Upper lobe of left lung (tissue), 4 donors: ENCODE data around the gene PPP2CA.
A peak's percentile ranks its signal among the peaks of the same experiment; 100 is the strongest.

Experiments
- POLR2A ChIP-seq, 4 donors: fragments of 450-650 bp; IDR thresholded peaks; one replicate each; pipeline ENCODE4 v1.5.1; 2016 to 2017; ENCODE audit warnings: antibody characterized with exemption in 4 of 4, mild to moderate bottlenecking in 2 of 4
- TF ChIP-seq, protein P1 (sequence below), 6 experiments: fragments of 450-650 bp in 4 of 6; fragments of 200-600 bp in 2 of 6; sonication (generic) in 2 of 6; IDR thresholded peaks; one replicate each; pipeline ENCODE4 v1.5.1; 2016 to 2019; ENCODE audit warnings: antibody characterized with exemption in 6 of 6

DNA sequence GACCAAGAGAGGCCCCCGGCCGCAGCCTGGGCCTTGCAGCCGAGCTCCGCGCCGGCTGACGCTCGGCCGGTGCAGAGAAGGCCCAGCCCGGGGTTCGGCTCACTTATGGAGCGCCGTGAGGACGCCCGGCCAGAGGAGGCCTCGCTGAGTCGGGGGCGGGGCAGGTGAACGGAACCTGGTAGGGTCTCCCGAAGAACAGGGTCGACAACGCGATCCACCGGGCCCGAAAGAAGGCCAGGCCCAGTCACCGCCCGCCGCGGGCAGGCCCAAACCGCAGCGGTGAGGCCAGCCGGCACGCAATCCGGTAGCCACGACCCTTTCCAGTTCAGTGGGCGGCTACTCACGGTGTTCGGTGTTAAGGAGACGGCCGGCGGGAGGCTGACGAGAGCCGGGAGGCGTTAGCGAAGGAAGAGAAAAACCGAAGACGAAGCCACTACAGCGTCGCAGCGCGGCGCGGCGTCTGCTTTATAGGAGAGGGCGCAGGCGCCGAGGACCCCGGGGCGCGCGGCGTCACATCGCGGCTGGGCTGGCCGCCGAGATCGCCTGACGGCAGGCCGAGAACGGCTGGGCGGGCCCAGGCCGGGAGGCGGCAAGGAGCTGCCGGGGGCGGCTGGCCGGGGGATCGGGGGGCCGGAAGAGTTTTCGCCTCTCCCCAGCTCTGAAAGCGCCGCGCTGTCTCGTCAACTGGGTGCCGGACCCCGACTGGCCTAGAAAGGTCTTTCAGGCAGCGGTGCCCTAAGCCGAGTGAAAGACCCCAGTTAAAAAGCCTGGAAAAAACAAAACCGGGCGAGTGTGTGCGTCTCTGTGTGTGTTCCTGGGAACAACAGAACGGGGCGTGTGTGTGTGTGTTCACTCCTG lies 49.1 kb downstream of the PPP2CA start, which contains the start of gene SKP1:
- TF ChIP-seq, protein P1, sequence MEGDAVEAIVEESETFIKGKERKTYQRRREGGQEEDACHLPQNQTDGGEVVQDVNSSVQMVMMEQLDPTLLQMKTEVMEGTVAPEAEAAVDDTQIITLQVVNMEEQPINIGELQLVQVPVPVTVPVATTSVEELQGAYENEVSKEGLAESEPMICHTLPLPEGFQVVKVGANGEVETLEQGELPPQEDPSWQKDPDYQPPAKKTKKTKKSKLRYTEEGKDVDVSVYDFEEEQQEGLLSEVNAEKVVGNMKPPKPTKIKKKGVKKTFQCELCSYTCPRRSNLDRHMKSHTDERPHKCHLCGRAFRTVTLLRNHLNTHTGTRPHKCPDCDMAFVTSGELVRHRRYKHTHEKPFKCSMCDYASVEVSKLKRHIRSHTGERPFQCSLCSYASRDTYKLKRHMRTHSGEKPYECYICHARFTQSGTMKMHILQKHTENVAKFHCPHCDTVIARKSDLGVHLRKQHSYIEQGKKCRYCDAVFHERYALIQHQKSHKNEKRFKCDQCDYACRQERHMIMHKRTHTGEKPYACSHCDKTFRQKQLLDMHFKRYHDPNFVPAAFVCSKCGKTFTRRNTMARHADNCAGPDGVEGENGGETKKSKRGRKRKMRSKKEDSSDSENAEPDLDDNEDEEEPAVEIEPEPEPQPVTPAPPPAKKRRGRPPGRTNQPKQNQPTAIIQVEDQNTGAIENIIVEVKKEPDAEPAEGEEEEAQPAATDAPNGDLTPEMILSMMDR (IDR thresholded peaks at IDR 0.05): peak in 1 of 6 experiments; percentile 20
- TF ChIP-seq POLR2A (IDR thresholded peaks at IDR 0.05): peak; percentile 43 to 99 (median 95)
